ENCODE results near the gene PGA5. TPM values are rescaled to one million over a fixed set of nuclear protein-coding genes. Genes with fewer than 3 reads are reported as not detected.
"Not testable (repeated sequence)": the region's sequence is repeated elsewhere in the genome, so short reads cannot be mapped to it uniquely, and the experiment has no call there.

The PGA5 gene
- total RNA-seq, 3 donors from 2014 or later (not counting 1 experiment from before 2014, with no cell fraction given), result not detected

DNA sequence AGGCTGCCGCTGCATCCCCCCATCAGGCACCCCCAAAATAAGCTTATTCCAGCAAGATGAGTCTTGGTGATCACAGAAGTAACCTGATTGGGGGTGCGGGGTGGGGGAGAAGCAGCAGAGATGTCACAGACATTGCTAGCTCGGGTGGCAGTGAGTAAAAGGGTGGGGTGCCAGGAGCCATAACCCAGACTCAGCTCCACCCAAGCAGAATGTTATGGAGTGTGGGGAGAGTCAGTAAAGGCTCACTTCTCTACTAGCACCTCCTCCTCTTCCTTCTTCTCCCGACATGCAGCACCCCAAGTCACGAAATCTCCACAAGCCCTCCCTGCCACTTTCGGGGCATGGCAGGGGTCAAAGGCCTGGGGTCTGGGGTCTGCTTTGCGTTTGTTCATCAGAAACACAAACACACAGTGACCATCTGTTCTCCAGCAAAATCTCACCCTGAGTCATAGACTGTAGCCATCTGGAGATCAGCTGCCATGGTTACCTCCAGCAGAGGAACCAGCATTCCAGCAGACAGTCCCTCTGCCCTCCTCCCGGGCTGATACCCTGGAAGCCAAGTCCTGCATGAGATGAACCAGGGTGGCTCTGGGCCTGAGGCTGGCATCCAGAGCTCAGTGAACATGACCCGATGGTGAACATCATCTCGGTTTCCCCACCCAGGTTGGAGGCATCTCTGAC is 14.4 kb upstream of the PGA5 start:
- H3K9me3 Mint-ChIP-seq, result not testable (repeated sequence)
- WGBS (ENCODE audit: insufficient coverage), result no CpG with 5 or more reads among the region's 10 CpGs

DNA sequence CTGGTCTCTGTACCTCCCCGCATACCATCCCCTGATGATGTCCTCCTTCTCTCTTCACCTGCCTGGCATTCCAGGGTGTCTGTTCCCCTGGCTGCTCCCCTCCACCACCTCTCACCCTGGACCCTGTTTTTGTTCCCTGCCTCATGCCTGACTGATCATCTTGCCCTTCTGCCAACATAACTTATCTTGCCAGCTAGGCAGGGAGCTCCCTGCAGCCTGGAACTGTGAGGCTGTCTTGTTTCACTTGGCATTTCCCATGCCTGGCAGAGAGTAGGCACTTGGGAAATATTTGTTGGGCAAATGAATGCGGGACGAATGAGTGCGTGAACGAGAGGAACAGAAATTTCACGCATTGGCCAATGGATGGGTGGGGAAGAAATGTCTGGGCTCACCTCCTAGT is 11.5 kb upstream of the PGA5 start:
- DNase-seq; H3K4me3 Mint-ChIP-seq; H3K36me3 ChIP-seq (ENCODE audit: control insufficient read depth, insufficient read depth, low read length); ATAC-seq; H3K27ac ChIP-seq (ENCODE audit: low read length); H3K27me3 ChIP-seq (ENCODE audit: control insufficient read depth, insufficient read depth, low read length); H3K9me3 ChIP-seq (ENCODE audit: control insufficient read depth, insufficient read depth, low read length); H3K4me1 ChIP-seq (ENCODE audit: control insufficient read depth, insufficient read depth, low read length); H3K4me3 ChIP-seq (ENCODE audit: low read length); H3K9me3 Mint-ChIP-seq; intact Hi-C loops (cut with micrococcal nuclease); H3K27ac Mint-ChIP-seq; H3K36me3 Mint-ChIP-seq; H3K4me1 Mint-ChIP-seq; H3K27me3 Mint-ChIP-seq (ENCODE audit: low read depth in 2 of 2): not testable (repeated sequence)
- WGBS (ENCODE audit: insufficient coverage), result no CpG with 5 or more reads among the region's 6 CpGs

More for the DNA sequence above, 14.4 kb upstream of the PGA5 start:
- intact Hi-C loops (cut with micrococcal nuclease); ATAC-seq; H3K27me3 Mint-ChIP-seq (ENCODE audit: low read depth in 2 of 2); DNase-seq; H3K27ac ChIP-seq (ENCODE audit: low read length); H3K4me3 Mint-ChIP-seq; H3K9me3 ChIP-seq (ENCODE audit: control insufficient read depth, insufficient read depth, low read length); H3K36me3 Mint-ChIP-seq; H3K27me3 ChIP-seq (ENCODE audit: control insufficient read depth, insufficient read depth, low read length); H3K36me3 ChIP-seq (ENCODE audit: control insufficient read depth, insufficient read depth, low read length); H3K4me1 Mint-ChIP-seq; H3K4me3 ChIP-seq (ENCODE audit: low read length); H3K4me1 ChIP-seq (ENCODE audit: control insufficient read depth, insufficient read depth, low read length); H3K27ac Mint-ChIP-seq: not testable (repeated sequence)

DNA sequence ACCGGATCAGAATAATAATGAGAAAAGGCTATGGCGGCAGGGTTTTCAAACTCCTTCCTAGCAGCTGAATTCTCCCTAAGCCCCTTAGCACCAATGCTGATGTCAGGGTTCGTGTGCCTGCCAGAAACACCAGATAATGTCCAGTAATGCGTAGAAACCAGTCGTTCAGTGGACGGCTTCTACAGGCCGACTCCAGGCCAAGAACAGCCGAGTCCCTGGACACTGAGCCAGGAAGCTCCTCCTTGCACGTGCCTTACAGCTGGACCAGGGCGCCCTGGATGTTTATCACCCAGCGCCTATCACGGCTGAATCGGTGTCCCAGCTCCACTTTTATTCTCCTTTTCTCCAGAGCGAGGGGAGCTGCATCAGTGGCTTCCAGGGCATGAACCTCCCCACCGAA is 9.9 kb upstream of the PGA5 start:
- H3K4me1 ChIP-seq (ENCODE audit: control insufficient read depth, insufficient read depth, low read length); H3K4me3 Mint-ChIP-seq; ATAC-seq; H3K9me3 Mint-ChIP-seq; H3K4me1 Mint-ChIP-seq; H3K27me3 Mint-ChIP-seq (ENCODE audit: low read depth in 2 of 2); H3K36me3 ChIP-seq (ENCODE audit: control insufficient read depth, insufficient read depth, low read length); H3K27ac ChIP-seq (ENCODE audit: low read length); H3K4me3 ChIP-seq (ENCODE audit: low read length); DNase-seq; H3K36me3 Mint-ChIP-seq; H3K27ac Mint-ChIP-seq; intact Hi-C loops (cut with micrococcal nuclease); H3K9me3 ChIP-seq (ENCODE audit: control insufficient read depth, insufficient read depth, low read length); H3K27me3 ChIP-seq (ENCODE audit: control insufficient read depth, insufficient read depth, low read length): not testable (repeated sequence)
- no CpG with 5 or more reads among the region's 15 CpGs for WGBS (ENCODE audit: insufficient coverage)

DNA sequence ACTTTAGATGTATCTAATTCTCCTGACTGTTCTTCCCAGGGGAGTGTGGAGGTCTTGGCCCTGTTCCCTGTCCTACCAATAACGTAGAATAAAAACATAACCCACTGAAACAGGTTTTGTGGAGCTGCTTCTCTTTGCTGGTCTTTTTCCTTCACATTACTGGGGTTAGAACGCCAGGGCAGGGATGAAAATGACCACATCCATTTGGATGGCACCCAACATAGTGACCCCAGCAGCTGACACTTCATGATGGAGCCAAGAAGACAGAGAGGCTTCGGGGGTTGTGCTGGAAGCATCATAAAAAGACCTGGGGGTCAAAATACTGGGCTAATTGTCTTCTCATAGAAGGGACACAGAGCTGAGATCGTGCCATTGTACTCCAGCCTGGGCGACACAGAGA is 9.4 kb upstream of the PGA5 start:
- ATAC-seq; H3K4me3 ChIP-seq (ENCODE audit: low read length); H3K36me3 ChIP-seq (ENCODE audit: control insufficient read depth, insufficient read depth, low read length); H3K27me3 Mint-ChIP-seq (ENCODE audit: low read depth in 2 of 2); intact Hi-C loops (cut with micrococcal nuclease); H3K4me3 Mint-ChIP-seq; H3K27ac ChIP-seq (ENCODE audit: low read length); H3K4me1 ChIP-seq (ENCODE audit: control insufficient read depth, insufficient read depth, low read length); H3K36me3 Mint-ChIP-seq; H3K27me3 ChIP-seq (ENCODE audit: control insufficient read depth, insufficient read depth, low read length); DNase-seq; H3K27ac Mint-ChIP-seq; H3K9me3 Mint-ChIP-seq; H3K4me1 Mint-ChIP-seq; H3K9me3 ChIP-seq (ENCODE audit: control insufficient read depth, insufficient read depth, low read length): not testable (repeated sequence)
- WGBS (ENCODE audit: insufficient coverage), result no CpG with 5 or more reads among the region's 5 CpGs

DNA sequence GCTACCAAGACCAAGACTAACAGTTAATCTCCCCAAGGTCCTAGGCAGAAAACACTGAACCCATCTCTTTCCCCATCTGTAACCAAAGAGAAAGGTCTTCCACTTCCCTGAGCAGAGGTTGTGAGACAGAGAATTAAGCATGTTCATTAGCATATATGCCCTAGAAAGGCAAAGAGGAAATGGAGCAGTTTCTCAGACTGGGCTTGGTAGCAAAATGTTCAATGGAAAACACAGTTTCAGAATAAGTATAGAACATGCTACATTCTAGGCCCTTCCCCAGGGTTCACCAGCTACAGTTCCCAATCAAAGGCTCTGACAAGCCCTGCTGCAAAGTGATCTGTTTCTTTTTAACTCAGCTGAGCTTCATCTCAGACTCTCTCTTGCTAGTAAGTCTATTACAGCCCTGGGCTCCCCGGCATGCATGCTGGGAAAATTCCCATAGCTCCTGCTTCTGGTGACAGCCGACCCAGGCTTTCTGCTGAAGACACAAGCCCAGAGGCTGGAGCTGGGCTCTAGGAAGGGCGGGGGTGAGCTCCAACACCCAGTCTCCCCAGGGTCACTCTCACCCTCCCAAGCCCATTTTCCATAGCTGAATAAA is 8.3 kb upstream of the PGA5 start:
- intact Hi-C loops (cut with micrococcal nuclease); H3K27me3 Mint-ChIP-seq (ENCODE audit: low read depth in 2 of 2); H3K4me3 ChIP-seq (ENCODE audit: low read length); ATAC-seq; H3K27ac Mint-ChIP-seq; H3K36me3 ChIP-seq (ENCODE audit: control insufficient read depth, insufficient read depth, low read length); H3K36me3 Mint-ChIP-seq; H3K9me3 Mint-ChIP-seq; DNase-seq; H3K27ac ChIP-seq (ENCODE audit: low read length); H3K4me1 Mint-ChIP-seq; H3K4me1 ChIP-seq (ENCODE audit: control insufficient read depth, insufficient read depth, low read length); H3K27me3 ChIP-seq (ENCODE audit: control insufficient read depth, insufficient read depth, low read length); H3K9me3 ChIP-seq (ENCODE audit: control insufficient read depth, insufficient read depth, low read length); H3K4me3 Mint-ChIP-seq: not testable (repeated sequence)
- no CpG with 5 or more reads among the region's 3 CpGs for WGBS (ENCODE audit: insufficient coverage)

DNA sequence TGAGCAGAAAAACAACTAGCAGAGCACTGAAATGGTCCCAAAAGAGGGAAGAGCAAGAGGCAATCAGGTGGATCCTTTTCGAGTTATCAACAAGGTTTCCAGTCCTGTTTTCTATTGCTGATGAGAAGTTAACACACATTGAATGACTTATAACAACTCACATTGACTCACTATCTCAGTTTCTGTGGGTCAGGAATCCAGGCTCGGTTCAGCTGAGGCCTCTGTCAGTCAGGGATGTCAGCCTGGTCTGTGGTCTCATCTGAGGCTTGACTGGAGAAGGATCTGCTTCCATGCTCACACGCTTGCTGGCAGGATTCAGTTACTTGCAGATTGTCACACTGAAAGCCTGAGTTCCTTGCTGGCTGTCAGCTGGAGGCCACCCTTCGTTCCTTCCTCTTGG is 3.8 kb upstream of the PGA5 start:
- intact Hi-C loops (cut with micrococcal nuclease); H3K4me3 Mint-ChIP-seq; H3K9me3 Mint-ChIP-seq; ATAC-seq; H3K27ac Mint-ChIP-seq; H3K4me3 ChIP-seq (ENCODE audit: low read length); H3K27me3 ChIP-seq (ENCODE audit: control insufficient read depth, insufficient read depth, low read length); H3K27me3 Mint-ChIP-seq (ENCODE audit: low read depth in 2 of 2); H3K4me1 Mint-ChIP-seq; DNase-seq; H3K9me3 ChIP-seq (ENCODE audit: control insufficient read depth, insufficient read depth, low read length); H3K4me1 ChIP-seq (ENCODE audit: control insufficient read depth, insufficient read depth, low read length); H3K36me3 ChIP-seq (ENCODE audit: control insufficient read depth, insufficient read depth, low read length); H3K36me3 Mint-ChIP-seq; H3K27ac ChIP-seq (ENCODE audit: low read length): not testable (repeated sequence)
- no CpG with 5 or more reads among the region's 4 CpGs for WGBS (ENCODE audit: insufficient coverage)

DNA sequence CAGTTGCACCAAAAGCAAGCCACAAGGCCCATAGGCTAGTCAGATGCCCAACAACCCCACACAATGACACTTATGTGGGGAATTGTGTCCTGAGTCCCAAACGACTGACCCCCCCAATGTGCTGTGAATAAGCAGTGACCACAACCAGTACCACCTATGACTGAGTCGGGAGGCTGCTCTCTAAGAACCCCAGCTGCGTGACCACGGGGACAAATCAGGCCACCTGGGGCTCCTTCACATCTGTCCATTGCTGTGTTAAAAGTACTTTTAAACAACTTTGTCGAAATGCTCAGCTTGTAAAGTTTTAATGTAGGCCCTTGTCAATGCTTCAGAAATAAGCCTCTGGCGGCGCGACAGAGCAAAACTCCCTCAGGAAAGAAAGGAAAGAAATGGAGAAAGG is 687 bp upstream of the PGA5 start:
- H3K27ac ChIP-seq (ENCODE audit: low read length); H3K27me3 Mint-ChIP-seq (ENCODE audit: low read depth in 2 of 2); H3K27me3 ChIP-seq (ENCODE audit: control insufficient read depth, insufficient read depth, low read length); H3K27ac Mint-ChIP-seq; H3K36me3 ChIP-seq (ENCODE audit: control insufficient read depth, insufficient read depth, low read length); H3K4me3 Mint-ChIP-seq; H3K9me3 ChIP-seq (ENCODE audit: control insufficient read depth, insufficient read depth, low read length); H3K4me3 ChIP-seq (ENCODE audit: low read length); DNase-seq; H3K4me1 Mint-ChIP-seq; H3K36me3 Mint-ChIP-seq; H3K9me3 Mint-ChIP-seq; H3K4me1 ChIP-seq (ENCODE audit: control insufficient read depth, insufficient read depth, low read length); intact Hi-C loops (cut with micrococcal nuclease); ATAC-seq: not testable (repeated sequence)
- 63% methylated on average over 4 of the region's 8 CpGs for WGBS (ENCODE audit: insufficient coverage)

DNA sequence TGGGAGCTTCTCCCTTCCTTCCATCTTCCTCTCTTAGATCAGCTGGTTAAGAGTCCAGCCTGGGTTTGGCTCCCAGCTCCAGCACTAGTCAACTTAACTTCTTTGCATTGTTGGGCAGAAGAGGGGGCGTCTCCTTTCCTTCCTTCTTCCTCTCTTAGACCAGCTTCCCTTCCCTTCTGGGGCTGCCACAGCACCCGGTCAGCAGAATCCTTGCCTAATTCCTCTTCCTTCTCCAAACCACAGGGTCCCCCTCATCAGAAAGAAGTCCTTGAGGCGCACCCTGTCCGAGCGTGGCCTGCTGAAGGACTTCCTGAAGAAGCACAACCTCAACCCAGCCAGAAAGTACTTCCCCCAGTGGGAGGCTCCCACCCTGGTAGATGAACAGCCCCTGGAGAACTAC is 551 bp downstream of the PGA5 start:
- DNase-seq; H3K36me3 ChIP-seq (ENCODE audit: control insufficient read depth, insufficient read depth, low read length); H3K27ac ChIP-seq (ENCODE audit: low read length); H3K4me1 Mint-ChIP-seq; H3K27me3 ChIP-seq (ENCODE audit: control insufficient read depth, insufficient read depth, low read length); H3K4me3 ChIP-seq (ENCODE audit: low read length); H3K4me3 Mint-ChIP-seq; intact Hi-C loops (cut with micrococcal nuclease); ATAC-seq; H3K9me3 ChIP-seq (ENCODE audit: control insufficient read depth, insufficient read depth, low read length); H3K27ac Mint-ChIP-seq; H3K4me1 ChIP-seq (ENCODE audit: control insufficient read depth, insufficient read depth, low read length); H3K36me3 Mint-ChIP-seq; H3K9me3 Mint-ChIP-seq; H3K27me3 Mint-ChIP-seq (ENCODE audit: low read depth in 2 of 2): not testable (repeated sequence)
- no CpG with 5 or more reads among the region's 5 CpGs for WGBS (ENCODE audit: insufficient coverage)
